GM21367 (cell line): ENCODE measurements around the gene GCN1.

Experiments used
- ATAC-seq: cut with Tn5 transposase; IDR thresholded peaks from one replicate; pipeline ENCODE4 v1.9.1; 2021; ENCODE audit not compliant: unreplicated experiment

GCN1 gene

DNA sequence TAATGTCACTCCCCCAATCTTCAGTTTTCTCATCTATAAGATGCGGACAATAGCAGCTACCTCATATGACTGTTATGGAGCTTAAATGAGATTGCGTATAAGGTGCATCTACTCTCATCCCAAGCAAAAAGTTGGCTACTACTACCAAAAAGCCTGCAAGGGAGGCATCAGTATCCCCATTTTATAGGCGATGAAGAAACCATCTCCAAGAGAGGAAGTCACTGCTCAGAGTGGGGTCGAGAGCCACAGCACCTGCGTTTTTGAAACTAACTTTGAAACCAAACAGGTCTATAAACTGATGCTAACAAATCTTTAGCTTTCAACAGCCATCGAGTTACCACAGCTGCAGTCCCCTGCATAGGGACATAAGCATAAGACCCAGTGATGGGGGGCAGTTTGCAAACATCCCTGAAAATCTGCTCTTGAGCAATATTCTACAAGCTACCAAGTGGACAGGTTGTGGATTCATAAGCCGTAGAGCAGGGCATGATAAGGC is 3.5 kb downstream of the GCN1 start:
- ATAC-seq: no peak

GRCh38 chr12:120190386-120190785 is 4.1 kb downstream of the GCN1 start:
- ATAC-seq: no peak

GRCh38 chr12:120186654-120187053 is 7.9 kb downstream of the GCN1 start:
- ATAC-seq: no peak

GRCh38 chr12:120183211-120183631 is 11.3 kb downstream of the GCN1 start:
- no peak for ATAC-seq

DNA sequence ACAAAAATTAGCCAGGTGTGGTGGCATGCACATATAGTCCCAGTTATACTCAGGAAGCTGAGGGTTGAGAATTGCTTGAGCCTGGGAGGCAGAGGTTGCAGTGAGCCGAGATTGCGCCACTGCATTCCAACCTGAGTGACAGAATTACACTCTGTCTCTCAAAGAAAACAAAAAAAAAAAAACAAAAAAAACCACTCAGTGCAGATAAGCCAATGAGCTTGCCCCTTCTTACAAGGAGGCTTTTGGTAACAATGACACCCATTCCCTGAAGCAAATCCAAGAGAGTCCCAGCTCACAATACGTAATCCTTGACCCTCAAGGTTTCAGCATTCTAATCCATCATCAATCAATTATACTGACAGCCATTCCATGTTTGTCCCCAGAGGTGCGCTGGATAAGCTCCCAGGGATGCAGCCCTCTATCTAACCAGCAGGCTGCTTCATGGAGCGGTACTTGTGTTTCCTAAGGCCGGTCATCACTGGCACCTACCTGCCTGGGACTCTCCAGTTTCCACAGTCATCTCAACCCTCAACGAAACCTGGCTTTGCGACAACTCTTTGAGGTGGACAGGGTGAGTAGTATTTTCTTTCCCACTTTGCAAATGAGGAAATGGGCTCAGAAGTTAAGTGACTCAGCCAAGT is 12.4 kb downstream of the GCN1 start:
- no peak for ATAC-seq

DNA sequence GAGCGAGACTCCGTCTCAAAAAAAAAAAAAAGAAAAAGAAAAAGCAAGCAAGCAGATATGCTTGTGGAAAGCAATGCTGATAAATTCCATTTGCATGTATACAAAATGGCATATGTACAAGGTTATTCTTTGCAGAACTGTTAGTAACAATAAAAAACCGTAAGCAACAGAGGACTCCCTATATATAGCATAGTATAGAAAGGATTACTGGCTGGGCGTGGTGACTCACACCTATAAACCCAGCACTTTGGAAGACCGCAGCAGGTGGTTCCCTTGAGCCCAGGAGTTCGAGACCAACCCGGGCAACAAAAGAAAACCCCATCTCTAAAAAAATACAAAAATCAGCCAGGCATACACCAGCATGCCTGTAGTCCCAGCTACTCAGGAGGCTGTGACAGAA is 13.5 kb downstream of the GCN1 start:
- no peak for ATAC-seq

DNA sequence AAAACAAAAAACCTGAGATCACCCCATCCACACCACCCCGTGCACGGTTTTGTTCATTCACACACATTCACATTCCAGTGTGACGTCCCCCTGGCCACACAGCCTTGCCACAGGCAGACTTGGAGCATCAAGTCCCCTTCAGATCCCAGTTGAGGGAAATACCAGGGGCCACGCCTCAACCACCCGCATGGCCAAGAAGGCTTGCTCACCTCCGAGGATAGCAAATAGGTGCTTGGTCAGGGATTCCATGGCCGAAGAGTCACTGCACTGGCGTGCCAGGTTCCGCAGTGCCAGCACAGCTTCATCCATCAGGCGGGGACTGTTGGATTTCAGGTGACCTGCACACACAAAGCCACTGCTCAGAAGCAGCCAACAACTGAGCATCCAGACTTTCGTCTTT is 19.0 kb downstream of the GCN1 start:
- no peak for ATAC-seq

DNA sequence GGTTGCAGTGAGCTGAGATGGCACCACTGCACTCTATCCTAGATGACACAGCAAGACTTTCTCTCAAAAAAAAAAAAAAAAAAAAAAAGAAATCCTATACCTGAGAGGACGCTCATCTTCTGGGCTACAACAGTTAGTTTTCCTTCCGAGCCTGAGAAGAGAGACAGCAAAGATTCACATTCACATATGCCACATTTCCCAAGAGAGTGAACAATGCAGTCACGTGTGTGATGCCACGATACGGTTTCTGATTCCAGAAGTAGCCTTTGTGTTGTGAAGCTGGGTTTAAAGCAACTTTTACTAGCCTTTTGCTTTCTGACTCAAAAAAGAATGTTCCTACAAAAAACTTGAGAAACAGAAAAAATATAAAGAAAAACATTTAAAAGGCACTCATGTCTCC is 19.5 kb downstream of the GCN1 start:
- no peak for ATAC-seq

DNA sequence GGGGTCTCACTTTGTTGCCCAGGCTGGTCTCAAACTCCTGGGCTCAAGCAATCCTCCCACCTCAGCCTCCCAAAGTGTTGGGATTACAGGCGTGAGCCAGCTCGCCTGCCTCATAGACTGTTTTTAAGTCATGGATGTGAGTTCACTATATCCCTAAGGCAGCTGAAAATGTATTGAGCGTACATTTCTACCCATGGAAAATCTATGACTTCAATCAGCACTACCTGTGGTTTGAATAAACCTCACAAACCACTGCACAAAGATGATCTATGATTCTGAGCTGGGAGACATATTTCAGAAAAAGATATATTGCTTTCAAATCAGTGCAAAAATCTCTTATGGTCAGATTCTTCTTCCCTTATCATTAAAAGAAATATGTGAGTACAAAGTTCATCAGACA is 22.5 kb downstream of the GCN1 start:
- ATAC-seq: no peak

GRCh38 chr12:120170631-120171030 is 23.9 kb downstream of the GCN1 start:
- ATAC-seq: no peak

- ATAC-seq: no peak
Measured at GRCh38 chr12:120169946-120170345, 24.6 kb downstream of the GCN1 start.

DNA sequence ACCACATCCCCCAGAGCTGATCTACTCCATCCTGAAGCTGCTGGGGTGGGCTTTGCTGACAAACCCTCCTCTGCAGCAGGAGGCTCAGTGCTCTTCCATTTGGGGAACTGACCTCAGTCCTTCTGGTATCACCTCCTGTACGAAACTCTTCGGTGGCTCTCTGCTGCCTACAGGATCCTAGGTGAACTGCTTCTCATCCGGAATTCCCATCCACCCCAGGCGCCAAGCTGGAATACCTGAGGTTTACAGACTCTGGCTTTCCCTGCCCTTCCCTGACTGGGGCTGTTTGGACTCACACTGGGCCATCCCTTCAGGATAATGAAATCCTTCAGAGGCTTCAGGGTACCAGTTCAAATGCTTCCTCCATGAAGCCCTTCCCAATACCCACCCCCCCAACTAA is 26.2 kb downstream of the GCN1 start:
- ATAC-seq: no peak

DNA sequence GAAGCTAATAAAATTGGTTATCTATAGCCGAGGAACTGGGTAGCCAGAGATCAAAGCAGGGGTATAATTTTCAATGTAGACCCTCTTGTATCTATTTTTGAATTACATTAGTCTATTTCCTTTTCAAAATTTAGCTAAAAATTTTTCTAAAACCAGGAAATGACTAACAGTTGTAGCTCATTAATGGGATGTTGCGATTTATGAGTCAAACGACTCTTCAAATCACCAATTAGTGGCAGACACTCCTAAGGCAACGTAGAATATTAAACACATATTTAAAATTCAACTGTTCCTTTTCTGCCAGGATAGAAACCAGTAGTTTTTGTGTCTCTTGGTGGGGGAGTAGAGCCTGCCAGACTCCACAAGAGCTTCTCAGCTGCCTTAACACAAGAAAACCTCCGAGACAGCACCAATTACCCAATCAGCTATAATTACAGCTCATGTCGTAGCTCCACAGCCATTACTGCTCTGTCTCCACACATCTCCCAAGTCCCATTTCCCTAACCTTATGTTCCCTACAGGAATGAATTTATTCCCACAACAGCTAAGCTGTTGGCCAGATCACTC is 26.9 kb downstream of the GCN1 start:
- ATAC-seq: no peak

GRCh38 chr12:120164293-120164692 is 30.2 kb downstream of the GCN1 start:
- ATAC-seq: no peak

DNA sequence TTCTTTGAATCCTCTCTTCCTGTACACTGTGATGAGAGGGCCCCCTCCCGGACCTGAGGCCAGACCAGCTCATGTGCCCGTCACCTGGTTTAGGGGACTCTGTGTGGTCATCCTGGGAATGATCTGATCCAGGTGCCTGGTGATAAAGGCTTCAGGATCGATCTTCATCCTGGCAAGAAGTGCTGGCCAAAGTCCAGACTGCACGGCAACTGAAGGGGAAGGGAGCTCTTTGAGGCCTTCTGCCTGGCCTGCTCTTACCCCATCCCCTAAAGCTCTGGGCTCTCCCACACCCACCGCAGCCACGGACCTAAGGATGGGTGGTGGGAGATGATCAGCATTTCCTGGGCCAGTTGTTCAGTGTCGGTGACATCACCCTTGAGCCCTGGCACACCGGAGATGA is 31.8 kb downstream of the GCN1 start:
- no peak for ATAC-seq

- ATAC-seq: no peak
Measured at GRCh38 chr12:120161852-120162251, 32.7 kb downstream of the GCN1 start.

DNA sequence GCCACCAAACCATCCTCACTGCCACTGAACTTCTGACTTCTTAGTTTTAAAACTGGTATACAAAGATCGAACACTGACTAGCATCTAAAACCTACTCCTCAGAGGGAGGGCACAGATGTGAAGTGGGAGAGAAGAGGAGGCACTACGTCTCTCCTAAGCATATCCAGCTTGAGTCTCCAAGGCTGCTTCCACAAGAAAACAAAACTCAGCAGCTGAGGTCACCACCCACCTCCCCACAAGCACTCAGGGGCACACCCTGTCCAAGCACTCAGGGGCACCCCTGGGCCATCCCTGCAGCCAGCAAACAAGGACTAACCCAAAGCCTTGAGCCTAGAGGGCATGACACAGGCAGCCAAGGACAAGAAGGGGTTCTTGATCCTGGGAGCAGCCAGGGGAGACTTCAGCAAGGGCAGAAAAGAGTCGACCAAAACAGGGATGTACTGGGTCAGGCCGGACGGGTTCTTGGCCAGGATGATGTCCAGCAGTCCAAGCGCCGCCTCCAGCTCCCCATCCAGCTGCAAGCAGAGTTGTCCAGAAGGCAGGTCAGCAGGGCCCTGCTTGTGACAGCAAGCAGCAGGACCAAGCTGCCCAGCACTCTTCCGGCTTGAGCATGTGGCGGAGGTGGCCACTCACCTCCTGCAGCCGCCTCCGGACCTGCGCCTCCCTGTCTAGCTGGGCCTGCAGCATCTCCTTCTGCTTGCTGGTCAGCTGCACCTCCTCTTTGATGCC is 34.8 kb downstream of the GCN1 start:
- no peak for ATAC-seq

GRCh38 chr12:120158351-120158750 is 36.2 kb downstream of the GCN1 start:
- ATAC-seq: no peak

GRCh38 chr12:120157678-120158077 is 36.8 kb downstream of the GCN1 start:
- ATAC-seq: no peak

- ATAC-seq: no peak
Measured at GRCh38 chr12:120156315-120157259, 37.9 kb downstream of the GCN1 start.

DNA sequence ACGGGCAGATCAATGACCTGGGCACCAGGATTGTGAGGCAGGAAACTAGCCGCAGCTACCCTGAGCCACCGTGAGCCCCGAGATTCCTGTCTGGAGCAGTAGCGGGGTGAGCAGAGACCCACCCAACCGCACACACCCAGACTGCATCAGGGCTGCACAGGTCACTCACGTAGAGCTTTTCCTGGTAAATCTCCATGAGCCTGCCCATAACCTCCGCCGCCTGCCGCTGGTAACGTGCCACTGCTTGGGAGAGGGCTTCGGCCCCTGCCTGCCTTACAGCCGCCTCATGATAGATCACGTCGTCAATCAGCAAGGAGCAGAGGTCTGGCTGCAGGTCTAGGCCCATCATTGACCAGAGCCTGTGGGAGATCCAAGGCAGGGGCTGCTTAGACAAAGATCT is 39.4 kb downstream of the GCN1 start:
- no peak for ATAC-seq
